Measurements from ENCODE around the gene ANO10. TPM values are rescaled to one million over a fixed set of nuclear protein-coding genes. Genes with fewer than 3 reads are reported as not detected.
"Not testable (repeated sequence)": the region's sequence is repeated elsewhere in the genome, so short reads cannot be mapped to it uniquely, and the experiment has no call there.

Gene ANO10
- total RNA-seq, 1 experiment from 2014 or later: 9.7 TPM

GRCh38 chr3:43659250-43659880 lies 37.6 kb upstream of the ANO10 start:
- no peak overlapping the region for H3K27ac ChIP-seq (ENCODE audit: low read depth, low read length, poor library complexity, severe bottlenecking)
- no peak for DNase-seq (ENCODE audit: low spot score)
- no peaks in the 10 kb centered on the region for H3K9me3 ChIP-seq (ENCODE audit: low read depth, low read length, poor library complexity, severe bottlenecking)
- H3K36me3 ChIP-seq (ENCODE audit: insufficient read depth, low read length, poor library complexity, severe bottlenecking): no peaks in the 10 kb centered on the region
- no TSS peak for BruUV-seq (replicated peaks)
- CTCF ChIA-PET: no interaction called here
- TF ChIP-seq CTCF (conservative IDR thresholded peaks at IDR 0.05; ENCODE audit: low read depth, low read length) (no peak), EZH2 (IDR thresholded peaks at IDR 0.05; ENCODE audit: borderline replicate concordance, low read depth, low read length, poor library complexity, severe bottlenecking) (no peak)
- H3K4me1 ChIP-seq (ENCODE audit: insufficient read depth, low read length, poor library complexity, severe bottlenecking): no peaks in the 10 kb centered on the region
- H3K27me3 ChIP-seq (replicated peaks; ENCODE audit: insufficient read depth, low read depth, low read length, poor library complexity): no peaks in the 10 kb centered on the region
- POLR2A ChIA-PET (ENCODE audit: low non-redundant PET): no interaction called here
- H3K4me3 ChIP-seq (ENCODE audit: low read depth, low read length, poor library complexity, severe bottlenecking): no peak overlapping the region
- intact Hi-C loops (cut with micrococcal nuclease; ENCODE audit: unreplicated experiment): no loop called here

- CTCF ChIA-PET; POLR2A ChIA-PET (ENCODE audit: low non-redundant PET): not testable (repeated sequence)
These were observed 34.6 kb upstream of the ANO10 start for GRCh38 chr3:43656390-43656789.

GRCh38 chr3:43650345-43650744 lies 28.5 kb upstream of the ANO10 start:
- H3K4me3 ChIP-seq (ENCODE audit: low read depth, low read length, poor library complexity, severe bottlenecking): no peak overlapping the region
- DNase-seq (ENCODE audit: low spot score): no peak
- H3K27me3 ChIP-seq (replicated peaks; ENCODE audit: insufficient read depth, low read depth, low read length, poor library complexity): no peaks in the 10 kb centered on the region
- no peaks in the 10 kb centered on the region for H3K9me3 ChIP-seq (ENCODE audit: low read depth, low read length, poor library complexity, severe bottlenecking)
- intact Hi-C loops (cut with micrococcal nuclease; ENCODE audit: unreplicated experiment): no loop called here
- H3K4me1 ChIP-seq (ENCODE audit: insufficient read depth, low read length, poor library complexity, severe bottlenecking): no peaks in the 10 kb centered on the region
- no peaks in the 10 kb centered on the region for H3K36me3 ChIP-seq (ENCODE audit: insufficient read depth, low read length, poor library complexity, severe bottlenecking)
- no peak for TF ChIP-seq CTCF (conservative IDR thresholded peaks at IDR 0.05; ENCODE audit: low read depth, low read length)
- TF ChIP-seq EZH2 (IDR thresholded peaks at IDR 0.05; ENCODE audit: borderline replicate concordance, low read depth, low read length, poor library complexity, severe bottlenecking): no peak
- BruUV-seq (replicated peaks): no TSS peak
- CTCF ChIA-PET: no interaction called here
- H3K27ac ChIP-seq (ENCODE audit: low read depth, low read length, poor library complexity, severe bottlenecking): no peak overlapping the region
- POLR2A ChIA-PET (ENCODE audit: low non-redundant PET): interaction anchor here (0.6 kb wide), 1 partner anchor 915 kb away, joined by 3 read pairs; no protein-coding TSS in a partner anchor

More at GRCh38 chr3:43656390-43656789, 34.6 kb upstream of the ANO10 start:
- H3K4me3 ChIP-seq (ENCODE audit: low read depth, low read length, poor library complexity, severe bottlenecking); H3K36me3 ChIP-seq (ENCODE audit: insufficient read depth, low read length, poor library complexity, severe bottlenecking); H3K4me1 ChIP-seq (ENCODE audit: insufficient read depth, low read length, poor library complexity, severe bottlenecking); DNase-seq (ENCODE audit: low spot score); intact Hi-C loops (cut with micrococcal nuclease; ENCODE audit: unreplicated experiment); H3K27me3 ChIP-seq (replicated peaks; ENCODE audit: insufficient read depth, low read depth, low read length, poor library complexity); BruUV-seq (replicated peaks); H3K27ac ChIP-seq (ENCODE audit: low read depth, low read length, poor library complexity, severe bottlenecking); H3K9me3 ChIP-seq (ENCODE audit: low read depth, low read length, poor library complexity, severe bottlenecking): not testable (repeated sequence)

- H3K4me3 ChIP-seq (ENCODE audit: low read depth, low read length, poor library complexity, severe bottlenecking): no peak overlapping the region
- intact Hi-C loops (cut with micrococcal nuclease; ENCODE audit: unreplicated experiment): no loop called here
- BruUV-seq (replicated peaks): no TSS peak
- POLR2A ChIA-PET (ENCODE audit: low non-redundant PET): no interaction called here
- H3K4me1 ChIP-seq (ENCODE audit: insufficient read depth, low read length, poor library complexity, severe bottlenecking): no peaks in the 10 kb centered on the region
- H3K27ac ChIP-seq (ENCODE audit: low read depth, low read length, poor library complexity, severe bottlenecking): no peak overlapping the region
- no peak for TF ChIP-seq CTCF (conservative IDR thresholded peaks at IDR 0.05; ENCODE audit: low read depth, low read length)
- TF ChIP-seq EZH2 (IDR thresholded peaks at IDR 0.05; ENCODE audit: borderline replicate concordance, low read depth, low read length, poor library complexity, severe bottlenecking): no peak
- no peaks in the 10 kb centered on the region for H3K9me3 ChIP-seq (ENCODE audit: low read depth, low read length, poor library complexity, severe bottlenecking)
- DNase-seq (ENCODE audit: low spot score): no peak
- no peaks in the 10 kb centered on the region for H3K36me3 ChIP-seq (ENCODE audit: insufficient read depth, low read length, poor library complexity, severe bottlenecking)
- no peaks in the 10 kb centered on the region for H3K27me3 ChIP-seq (replicated peaks; ENCODE audit: insufficient read depth, low read depth, low read length, poor library complexity)
- CTCF ChIA-PET: no interaction called here
These were observed 27.7 kb upstream of the ANO10 start for GRCh38 chr3:43649365-43649968.
